CD4-positive, alpha-beta T cell (primary cell): ENCODE measurements around the gene ANKRD63. TPM values are rescaled to one million over a fixed set of nuclear protein-coding genes. Genes with fewer than 3 reads are reported as not detected.

Experiments
- ATAC-seq: fragments of 200-7000 bp; cut with Tn5 transposase; one replicate; pipeline ENCODE4 v1.10.0; 2022; ENCODE audit warnings: mild to moderate bottlenecking; ENCODE audit not compliant: poor library complexity
- CTCF ChIA-PET: fragments of 350-600 bp; sonication (Branson Sonifier 250); formaldehyde crosslinking; loops from one replicate; lab custom pipeline; 2021; ENCODE audit warnings: antibody characterized with exemption, inconsistent platforms; lab: Charles Lee
- POLR2A ChIA-PET: fragments of 350-600 bp; sonication (Branson Sonifier 250); formaldehyde crosslinking; loops from one replicate; lab custom pipeline; 2021; ENCODE audit warnings: antibody characterized with exemption, inconsistent platforms; lab: Charles Lee
- DNase-seq, 14 experiments: peaks; one replicate each; pipeline ENCODE4 v3.0.0-alpha.2; 2013 to 2020; ENCODE audit warnings: mixed read lengths in 2 of 14
- H3K27ac ChIP-seq, 2 donors: one replicate each; pipeline versions ENCODE4 v1.5.1 to v1.7.0; 2013; ENCODE audit warnings: low read length in 2 of 2, low read depth in 1 of 2, mild to moderate bottlenecking in 1 of 2
- H3K27me3 ChIP-seq, 2 experiments: 1 replicate in 1 of 2; 2 replicates in 1 of 2; pipeline versions ENCODE4 v1.6.1 to v1.7.0; 2013; ENCODE audit warnings: low read length in 2 of 2, control low read depth in 1 of 2, mild to moderate bottlenecking in 1 of 2, moderate library complexity in 1 of 2; ENCODE audit not compliant: insufficient read depth in 2 of 2, control insufficient read depth in 1 of 2
- H3K36me3 ChIP-seq: one replicate; pipeline ENCODE4 v1.6.1; 2013; ENCODE audit warnings: low read length, control low read depth; ENCODE audit not compliant: insufficient read depth
- H3K4me1 ChIP-seq: one replicate; pipeline ENCODE4 v1.6.1; 2013; ENCODE audit warnings: low read length, control low read depth; ENCODE audit not compliant: insufficient read depth
- H3K4me3 ChIP-seq: one replicate; pipeline ENCODE4 v1.5.1; 2013; ENCODE audit warnings: mild to moderate bottlenecking, low read length, moderate library complexity
- H3K9me3 ChIP-seq, 2 experiments: 1 replicate in 1 of 2; 2 replicates in 1 of 2; pipeline versions ENCODE4 v1.6.1 to v1.7.0; 2013; ENCODE audit warnings: low read length in 2 of 2, mild to moderate bottlenecking in 2 of 2, control low read depth in 1 of 2, moderate library complexity in 1 of 2; ENCODE audit not compliant: control insufficient read depth in 1 of 2, insufficient read depth in 1 of 2
- H3K27ac Mint-ChIP-seq: one replicate; pipeline ENCODE4 v1.8.0; 2020; ENCODE audit warnings: mixed read lengths
- H3K27me3 Mint-ChIP-seq: one replicate; pipeline ENCODE4 v1.8.0; 2021; ENCODE audit warnings: mixed read lengths
- H3K36me3 Mint-ChIP-seq: one replicate; pipeline ENCODE4 v1.8.0; 2021; ENCODE audit warnings: low read depth, mixed read lengths
- H3K4me1 Mint-ChIP-seq: one replicate; pipeline ENCODE4 v1.8.0; 2021; ENCODE audit warnings: low read depth, mixed read lengths
- H3K4me3 Mint-ChIP-seq: one replicate; pipeline ENCODE4 v1.8.0; 2020; ENCODE audit warnings: mild to moderate bottlenecking, mixed read lengths
- H3K9me3 Mint-ChIP-seq: one replicate; pipeline ENCODE4 v1.8.0; 2020; ENCODE audit warnings: mixed read lengths
- intact Hi-C, 2 experiments: fragments of 100-400 bp; cut with DNase I in 1 of 2; cut with micrococcal nuclease in 1 of 2; formaldehyde crosslinking; loops; one replicate each; pipeline versions ENCODE4 v1.15.1 to v1.9.0; 2023 to 2025; cut with DNase I, micrococcal nuclease
- total RNA-seq, 174 experiments: library from RNA in 2 of 174; stranded (reverse) in 2 of 174; gene quantifications; one replicate each; pipeline ENCODE4 v1.2.3 and lab custom pipeline; 2021 to 2026
- TF ChIP-seq, protein P1 (sequence below): fragments of 200-600 bp; IDR thresholded peaks from one replicate; pipeline ENCODE4 v1.8.0; 2022; ENCODE audit warnings: antibody characterized with exemption, mild to moderate bottlenecking

Gene ANKRD63
- total RNA-seq, 2 experiments from 2014 or later: not detected

DNA sequence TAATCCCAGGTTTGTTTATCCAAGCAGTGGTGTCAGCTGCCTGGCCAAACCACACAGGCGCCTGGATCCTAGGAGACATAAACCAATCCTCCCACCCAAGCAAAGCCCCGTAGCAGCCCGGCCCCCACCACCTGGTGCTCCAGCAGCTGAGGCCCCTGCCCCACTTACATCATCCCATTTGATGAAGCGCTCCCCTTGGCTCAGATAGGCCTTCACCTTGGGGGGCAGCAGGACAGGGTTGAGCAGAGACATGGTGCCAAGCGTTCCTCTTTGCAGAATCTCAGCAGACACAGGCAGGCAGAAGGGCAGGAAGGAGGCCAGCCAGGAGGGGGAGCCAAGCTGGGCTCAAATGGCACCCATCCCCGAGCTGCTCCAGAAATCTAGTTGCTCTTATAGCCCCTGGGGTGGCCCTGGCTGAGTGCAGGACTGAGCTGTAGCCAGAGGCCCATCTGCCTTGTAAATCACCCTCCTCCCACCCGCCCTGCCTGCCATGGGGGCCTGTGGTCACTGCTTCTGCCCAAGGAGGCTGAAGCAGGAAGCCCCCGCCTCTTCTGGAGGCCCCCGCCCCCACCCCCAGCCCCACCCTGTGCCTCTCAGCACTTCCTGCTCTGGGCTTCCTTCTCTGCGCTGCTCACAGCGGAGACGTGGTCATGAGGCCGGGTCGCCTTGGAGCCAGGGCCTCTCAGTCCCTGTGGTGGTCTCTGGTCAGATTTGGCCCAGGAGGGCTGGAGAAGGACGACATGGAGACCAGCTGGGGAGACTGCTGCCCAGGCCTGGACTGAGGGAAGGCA lies 24.8 kb upstream of the ANKRD63 start, which contains the start of gene PLCB2:
Gene PLCB2 (minus strand): TSS at position 515 of the 791 bp plus-strand sequence. CDS start 263 bp downstream, at position 252.
- Histone ChIP-seq H3K4me1 (peaks cover 49% of the 10 kb centered on the region), H3K36me3 (peaks cover 18% of the 10 kb centered on the region), H3K4me3 (peak within 1 kb of the TSS; percentile 98), H3K9me3 (no peaks in the 10 kb centered on the region), H3K27me3 (no peaks in the 10 kb centered on the region), H3K27ac (peak within 1 kb of the TSS; percentile 74 to 79)
- no peaks in the 10 kb centered on the region for H3K9me3 Mint-ChIP-seq
- peak within 1 kb of the TSS; percentile 95 for H3K27ac Mint-ChIP-seq
- ATAC-seq: peak; percentile 82
- H3K4me3 Mint-ChIP-seq: peak within 1 kb of the TSS; percentile 96
- DNase-seq: peak; percentile 49 to 87 (median 68)
- TF ChIP-seq, protein P1, sequence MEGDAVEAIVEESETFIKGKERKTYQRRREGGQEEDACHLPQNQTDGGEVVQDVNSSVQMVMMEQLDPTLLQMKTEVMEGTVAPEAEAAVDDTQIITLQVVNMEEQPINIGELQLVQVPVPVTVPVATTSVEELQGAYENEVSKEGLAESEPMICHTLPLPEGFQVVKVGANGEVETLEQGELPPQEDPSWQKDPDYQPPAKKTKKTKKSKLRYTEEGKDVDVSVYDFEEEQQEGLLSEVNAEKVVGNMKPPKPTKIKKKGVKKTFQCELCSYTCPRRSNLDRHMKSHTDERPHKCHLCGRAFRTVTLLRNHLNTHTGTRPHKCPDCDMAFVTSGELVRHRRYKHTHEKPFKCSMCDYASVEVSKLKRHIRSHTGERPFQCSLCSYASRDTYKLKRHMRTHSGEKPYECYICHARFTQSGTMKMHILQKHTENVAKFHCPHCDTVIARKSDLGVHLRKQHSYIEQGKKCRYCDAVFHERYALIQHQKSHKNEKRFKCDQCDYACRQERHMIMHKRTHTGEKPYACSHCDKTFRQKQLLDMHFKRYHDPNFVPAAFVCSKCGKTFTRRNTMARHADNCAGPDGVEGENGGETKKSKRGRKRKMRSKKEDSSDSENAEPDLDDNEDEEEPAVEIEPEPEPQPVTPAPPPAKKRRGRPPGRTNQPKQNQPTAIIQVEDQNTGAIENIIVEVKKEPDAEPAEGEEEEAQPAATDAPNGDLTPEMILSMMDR: peak; percentile 44
- intact Hi-C loops: loop anchor here in 1 of 2 experiments (1.0 to 2.0 kb wide), 3 partner anchors 15 to 33 kb away; partner anchors contain the start of gene INAFM2
- H3K4me1 Mint-ChIP-seq: peaks cover 52% of the 10 kb centered on the region
- ChIA-PET CTCF (interaction anchor here (0.7 to 6.4 kb wide), 14 partner anchors 10 to 268 kb away, joined by 3 to 55 read pairs (median 8); partner anchors contain the start of genes ANKRD63, INAFM2 and SRP14), POLR2A (interaction anchor here (0.6 to 4.6 kb wide), 30 partner anchors 10 to 525 kb away, joined by 3 to 65 read pairs (median 4); partner anchors contain the start of genes ANKRD63, BAHD1, BUB1B and CCDC32)
- H3K27me3 Mint-ChIP-seq: no peaks in the 10 kb centered on the region
- peaks cover 41% of the 10 kb centered on the region for H3K36me3 Mint-ChIP-seq

- H3K27ac Mint-ChIP-seq: peak overlapping the region; percentile 95
- peak overlapping the region; percentile 34 to 43 for H3K27ac ChIP-seq
- DNase-seq (peak in 4 of 14 experiments; percentile 29 to 45 (median 36)), ATAC-seq (no peak)
- TF ChIP-seq, protein P1: no peak
- peaks cover 25% of the 10 kb centered on the region for H3K36me3 ChIP-seq
- POLR2A ChIA-PET: interaction anchor here (0.6 to 4.6 kb wide), 20 partner anchors 11 to 258 kb away, joined by 3 to 65 read pairs (median 4); partner anchors contain the start of genes ANKRD63, CCDC32, DISP2 and INAFM2
- peaks cover 52% of the 10 kb centered on the region for H3K4me1 Mint-ChIP-seq
- peaks cover 49% of the 10 kb centered on the region for H3K4me1 ChIP-seq
- intact Hi-C loops: loop anchor here in 1 of 2 experiments (1.0 to 2.0 kb wide), 3 partner anchors 16 to 32 kb away; partner anchors contain the start of gene INAFM2
- H3K4me3 Mint-ChIP-seq: peak overlapping the region; percentile 96
- CTCF ChIA-PET: interaction anchor here (1.0 to 6.4 kb wide), 13 partner anchors 10 to 267 kb away, joined by 4 to 55 read pairs (median 8); partner anchors contain the start of genes ANKRD63, INAFM2 and SRP14
- H3K27me3 Mint-ChIP-seq: no peaks in the 10 kb centered on the region
- peaks cover 44% of the 10 kb centered on the region for H3K36me3 Mint-ChIP-seq
- H3K9me3 ChIP-seq: no peaks in the 10 kb centered on the region
- no peaks in the 10 kb centered on the region for H3K27me3 ChIP-seq
- H3K4me3 ChIP-seq: peak overlapping the region; percentile 98
- no peaks in the 10 kb centered on the region for H3K9me3 Mint-ChIP-seq
Observed at GRCh38 chr15:40306908-40307307, 24.0 kb upstream of the ANKRD63 start.

DNA sequence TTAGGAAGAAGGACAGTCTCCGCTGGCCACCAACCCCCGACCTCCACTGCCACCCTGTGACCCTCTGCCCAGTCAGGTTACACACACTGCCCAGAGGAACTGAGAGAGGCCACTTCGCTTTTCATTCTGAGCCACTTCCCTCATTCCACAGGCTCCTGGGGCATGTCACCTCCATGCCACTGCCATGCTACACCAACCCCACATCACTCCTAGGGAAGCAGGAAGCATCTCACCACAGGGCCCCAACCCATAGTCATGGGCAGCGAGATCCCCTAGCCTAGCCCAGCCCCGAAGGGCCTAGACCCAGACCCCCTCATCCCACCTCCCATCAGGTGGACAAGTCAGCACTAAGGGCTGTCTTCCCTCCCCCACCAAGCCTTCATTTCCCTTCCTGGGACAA lies 23.5 kb upstream of the ANKRD63 start:
- Histone ChIP-seq H3K27me3 (no peaks in the 10 kb centered on the region), H3K4me3 (peak overlapping the region; percentile 98), H3K36me3 (peaks cover 31% of the 10 kb centered on the region), H3K27ac (no peak overlapping the region), H3K9me3 (no peaks in the 10 kb centered on the region), H3K4me1 (peaks cover 52% of the 10 kb centered on the region)
- Mint-ChIP-seq H3K4me1 (peaks cover 52% of the 10 kb centered on the region), H3K36me3 (peaks cover 50% of the 10 kb centered on the region), H3K4me3 (peak overlapping the region; percentile 96), H3K27me3 (no peaks in the 10 kb centered on the region), H3K9me3 (no peaks in the 10 kb centered on the region), H3K27ac (peak overlapping the region; percentile 95)
- ChIA-PET CTCF (interaction anchor here (2.6 to 5.4 kb wide), 4 partner anchors 15 to 32 kb away, joined by 15 to 55 read pairs (median 26); partner anchors contain the start of genes ANKRD63 and INAFM2), POLR2A (interaction anchor here (0.8 to 4.6 kb wide), 10 partner anchors 10 to 100 kb away, joined by 3 to 65 read pairs (median 10); partner anchors contain the start of genes ANKRD63, DISP2 and INAFM2)
- intact Hi-C loops: loop anchor here in 1 of 2 experiments (2.0 kb wide), 2 partner anchors 16 to 32 kb away; partner anchors contain the start of gene INAFM2
- DNase-seq (peak in 2 of 14 experiments; percentile 34 to 36), ATAC-seq (no peak)
- TF ChIP-seq, protein P1: no peak
